GM21515 (cell line): ENCODE measurements around the gene ST3GAL4.

Experiments
- ATAC-seq: cut with Tn5 transposase; IDR thresholded peaks from one replicate; pipeline ENCODE4 v1.9.1; 2021; ENCODE audit not compliant: unreplicated experiment

Gene ST3GAL4

GRCh38 chr11:126438272-126438671, 82.8 kb downstream of the ST3GAL4 start:
- ATAC-seq: no peak

- no peak for ATAC-seq
Observed at GRCh38 chr11:126438691-126439090, 83.2 kb downstream of the ST3GAL4 start.

GRCh38 chr11:126440276-126440675, 84.8 kb downstream of the ST3GAL4 start:
- no peak for ATAC-seq

- peak; percentile 73 for ATAC-seq
Observed at GRCh38 chr11:126440792-126441514, 85.5 kb downstream of the ST3GAL4 start.

- no peak for ATAC-seq
Observed at GRCh38 chr11:126443120-126443519, 87.6 kb downstream of the ST3GAL4 start.

GRCh38 chr11:126444072-126444471, 88.6 kb downstream of the ST3GAL4 start:
- ATAC-seq: no peak

GRCh38 chr11:126446581-126446980, 91.1 kb downstream of the ST3GAL4 start:
- no peak for ATAC-seq

GRCh38 chr11:126450198-126450597, 94.7 kb downstream of the ST3GAL4 start:
- no peak for ATAC-seq

GRCh38 chr11:126450806-126451205, 95.3 kb downstream of the ST3GAL4 start:
- no peak for ATAC-seq

- ATAC-seq: no peak
Observed at GRCh38 chr11:126451211-126451802, 95.8 kb downstream of the ST3GAL4 start.

- no peak for ATAC-seq
Observed at GRCh38 chr11:126452241-126453101, 97.0 kb downstream of the ST3GAL4 start.

- no peak for ATAC-seq
Observed at GRCh38 chr11:126456089-126456488, 100.6 kb downstream of the ST3GAL4 start.

GRCh38 chr11:126456783-126457542, 101.5 kb downstream of the ST3GAL4 start:
- ATAC-seq: no peak

- ATAC-seq: no peak
Observed at GRCh38 chr11:126457817-126458216, 102.3 kb downstream of the ST3GAL4 start.

GRCh38 chr11:126459691-126460281, 104.3 kb downstream of the ST3GAL4 start:
- ATAC-seq: no peak

- ATAC-seq: no peak
Observed at GRCh38 chr11:126460417-126461095, 105.1 kb downstream of the ST3GAL4 start.

- no peak for ATAC-seq
Observed at GRCh38 chr11:126461096-126461440, 105.6 kb downstream of the ST3GAL4 start.

- ATAC-seq: no peak
Observed at GRCh38 chr11:126461996-126462395, 106.5 kb downstream of the ST3GAL4 start.

GRCh38 chr11:126462422-126462821, 106.9 kb downstream of the ST3GAL4 start:
- no peak for ATAC-seq
